ENCODE results near the gene SDCBP2.

DNA sequence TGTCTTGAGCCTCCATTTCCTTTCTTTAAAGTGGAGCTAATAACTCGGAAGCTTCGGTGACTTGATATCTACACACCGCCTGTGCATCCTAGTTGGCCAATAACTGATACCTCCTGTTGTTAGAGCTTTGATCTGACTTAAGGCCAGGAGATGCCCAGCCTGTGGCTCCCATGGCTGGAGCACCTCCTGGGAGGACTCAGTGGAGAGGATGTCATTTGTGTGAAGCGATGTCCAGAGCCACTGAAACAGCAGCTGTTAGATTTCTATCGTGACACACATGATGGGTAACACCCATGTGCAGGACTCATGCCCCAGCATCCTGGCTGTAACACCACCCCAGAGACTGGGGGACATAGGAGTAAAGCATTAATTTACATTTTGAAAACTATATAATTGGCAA, 30.8 kb downstream of the SDCBP2 start:
- no peak for TF ChIP-seq POLR2A (IDR thresholded peaks at IDR 0.05; ENCODE audit: low read length)
- TF ChIP-seq GATA1 (IDR thresholded peaks at IDR 0.05; ENCODE audit: low read depth, low read length), result no peak
